Left forelimb (tissue), 1 donor: Measurements from ENCODE around the gene SEMA6A.
"Not testable (repeated sequence)": the region's sequence is repeated elsewhere in the genome, so short reads cannot be mapped to it uniquely, and the experiment has no call there.

Source experiments
- DNase-seq: peaks from one replicate; pipeline ENCODE4 v3.0.0-alpha.2; 2018; ENCODE audit warnings: low spot score

SEMA6A gene

GRCh38 chr5:116524051-116524904 lies 50.3 kb downstream of the SEMA6A start:
- no peak for DNase-seq

GRCh38 chr5:116523182-116523581 lies 51.4 kb downstream of the SEMA6A start:
- DNase-seq, result not testable (repeated sequence)

GRCh38 chr5:116522356-116523136 lies 52.1 kb downstream of the SEMA6A start:
- DNase-seq, result no peak

GRCh38 chr5:116521173-116521872 lies 53.3 kb downstream of the SEMA6A start:
- DNase-seq, result peak; percentile 77

GRCh38 chr5:116520771-116521170 lies 53.9 kb downstream of the SEMA6A start:
- DNase-seq, result no peak

GRCh38 chr5:116518423-116518822 lies 56.2 kb downstream of the SEMA6A start:
- no peak for DNase-seq

GRCh38 chr5:116517488-116517887 lies 57.1 kb downstream of the SEMA6A start:
- no peak for DNase-seq

GRCh38 chr5:116516021-116516420 lies 58.6 kb downstream of the SEMA6A start:
- DNase-seq, result no peak

- no peak for DNase-seq
These were observed 60.1 kb downstream of the SEMA6A start for GRCh38 chr5:116514421-116514970.

- DNase-seq, result no peak
These were observed 64.1 kb downstream of the SEMA6A start for GRCh38 chr5:116510517-116510916.

GRCh38 chr5:116509483-116510244 lies 65.0 kb downstream of the SEMA6A start:
- no peak for DNase-seq

GRCh38 chr5:116508835-116509234 lies 65.8 kb downstream of the SEMA6A start:
- DNase-seq, result no peak

GRCh38 chr5:116507941-116508655 lies 66.5 kb downstream of the SEMA6A start:
- no peak for DNase-seq

- DNase-seq, result no peak
These were observed 67.5 kb downstream of the SEMA6A start for GRCh38 chr5:116507051-116507537.

GRCh38 chr5:116506488-116506887 lies 68.1 kb downstream of the SEMA6A start:
- no peak for DNase-seq

GRCh38 chr5:116504593-116505166 lies 69.9 kb downstream of the SEMA6A start:
- DNase-seq, result no peak

- no peak for DNase-seq
These were observed 72.0 kb downstream of the SEMA6A start for GRCh38 chr5:116502616-116503015.

GRCh38 chr5:116502138-116502537 lies 72.5 kb downstream of the SEMA6A start:
- DNase-seq, result no peak

- DNase-seq, result no peak
These were observed 76.0 kb downstream of the SEMA6A start for GRCh38 chr5:116498503-116499048.

GRCh38 chr5:116497631-116498030 lies 77.0 kb downstream of the SEMA6A start:
- DNase-seq, result no peak
